Endothelial cell of umbilical vein (primary cell): ENCODE measurements around the gene FRRS1. TPM values are rescaled to one million over a fixed set of nuclear protein-coding genes. Genes with fewer than 3 reads are reported as not detected.

Experiments
- BruUV-seq: library from RNA; stranded (reverse); fragments of 400-500 nt; replicated peaks from 2 replicates; lab custom pipeline; 2021; lab: Mats Ljungman, UMichigan
- CTCF ChIA-PET: fragments of 300-600, 350-600 bp; sonication (Branson Sonifier 250); formaldehyde crosslinking; loops from one replicate; lab custom pipeline; 2021; ENCODE audit warnings: antibody characterized with exemption, inconsistent platforms; lab: Charles Lee
- POLR2A ChIA-PET: fragments of 300-600, 350-600 bp; sonication (Branson Sonifier 250); formaldehyde crosslinking; loops from one replicate; lab custom pipeline; 2021; ENCODE audit warnings: antibody characterized with exemption, inconsistent platforms; lab: Charles Lee
- DNase-seq: peaks from one replicate; pipeline ENCODE4 v3.0.0-alpha.2; 2011; ENCODE audit warnings: low read depth, low spot score
- FAIRE-seq: peaks from 2 replicates; lab custom pipeline; 2011; peaks lifted over from hg19 to GRCh38; lab: Jason Lieb, UNC
- H2AFZ ChIP-seq: 2 replicates; pipeline ENCODE4 v1.6.0; 2012; ENCODE audit warnings: low read depth, low read length, control low read depth, inconsistent platforms
- H3K27ac ChIP-seq: 2 replicates; pipeline ENCODE4 v1.5.1; 2011; ENCODE audit warnings: low read depth, mild to moderate bottlenecking, control low read depth, low read length, moderate library complexity; ENCODE audit not compliant: insufficient read depth
- H3K27me3 ChIP-seq, 2 experiments: 2 replicates each; pipeline versions ENCODE4 v1.6.0 to v1.6.1; 2011; ENCODE audit warnings: low read length in 2 of 2, mixed read lengths in 1 of 2; ENCODE audit not compliant: control insufficient read depth in 2 of 2, insufficient read depth in 2 of 2
- H3K36me3 ChIP-seq, 2 experiments: 2 replicates in 1 of 2; 3 replicates in 1 of 2; pipeline ENCODE4 v1.5.1; 2011; ENCODE audit warnings: low read length in 2 of 2, mild to moderate bottlenecking in 1 of 2, moderate library complexity in 1 of 2; ENCODE audit not compliant: control insufficient read depth in 2 of 2, insufficient read depth in 2 of 2; ENCODE audit errors: extremely low read depth in 1 of 2
- H3K4me1 ChIP-seq: 3 replicates; pipeline ENCODE4 v1.5.1; 2011; ENCODE audit warnings: mild to moderate bottlenecking, low read length; ENCODE audit not compliant: control insufficient read depth, insufficient read depth; ENCODE audit errors: extremely low read depth
- H3K4me2 ChIP-seq: 2 replicates; pipeline ENCODE4 v1.6.1; 2011; ENCODE audit warnings: low read length, control low read depth, mixed read lengths; ENCODE audit not compliant: insufficient read depth
- H3K4me3 ChIP-seq, 3 experiments: fragments of 200-600 bp in 1 of 3; sonication (generic), shearing (Covaris generic) in 1 of 3; replicated peaks in 1 of 3; 2 replicates each; pipeline ENCODE4 v1.5.1; 2011 to 2016; ENCODE audit warnings: control low read depth in 3 of 3, low read length in 3 of 3, mild to moderate bottlenecking in 2 of 3, inconsistent platforms in 1 of 3, low read depth in 1 of 3, moderate library complexity in 1 of 3; ENCODE audit not compliant: insufficient read depth in 1 of 3
- H3K79me2 ChIP-seq: 2 replicates; pipeline ENCODE4 v1.6.0; 2012; ENCODE audit warnings: low read length, inconsistent platforms; ENCODE audit not compliant: control insufficient read depth, insufficient read depth
- H3K9ac ChIP-seq: replicated peaks from 2 replicates; pipeline ENCODE3; 2011; ENCODE audit warnings: low read length, control low read depth; ENCODE audit not compliant: insufficient read depth; ENCODE audit errors: extremely low read depth
- H3K9me1 ChIP-seq: replicated peaks from 3 replicates; pipeline ENCODE4 v1.6.0; 2011; ENCODE audit warnings: mild to moderate bottlenecking, low read length; ENCODE audit not compliant: control insufficient read depth, insufficient read depth; ENCODE audit errors: extremely low read depth
- H3K9me3 ChIP-seq: replicated peaks from 2 replicates; pipeline ENCODE4 v1.5.1; 2012; ENCODE audit warnings: low read length, inconsistent platforms; ENCODE audit not compliant: control insufficient read depth, insufficient read depth
- H4K20me1 ChIP-seq: replicated peaks from 2 replicates; pipeline ENCODE3; 2011; ENCODE audit warnings: mild to moderate bottlenecking, low read length; ENCODE audit not compliant: control insufficient read depth, insufficient read depth; ENCODE audit errors: extremely low read depth
- CTCF ChIP-seq, 2 donors: IDR thresholded peaks; 1 replicate in 1 of 2; 2 replicates in 1 of 2; pipeline ENCODE4 v1.5.1; 2011; ENCODE audit warnings: low read length in 2 of 2, mild to moderate bottlenecking in 2 of 2, moderate library complexity in 2 of 2, control low read depth in 1 of 2, inconsistent platforms in 1 of 2, low read depth in 1 of 2; ENCODE audit not compliant: insufficient read depth in 1 of 2; ENCODE audit errors: extremely low read depth in 1 of 2
- EZH2 ChIP-seq: IDR thresholded peaks from 2 replicates; pipeline ENCODE4 v1.6.1; 2012; ENCODE audit warnings: borderline replicate concordance, low read depth, mild to moderate bottlenecking, moderate library complexity, low read length, inconsistent platforms; ENCODE audit not compliant: severe bottlenecking
- FOS ChIP-seq: IDR thresholded peaks from 2 replicates; pipeline ENCODE4 v1.6.1; 2011; ENCODE audit warnings: mild to moderate bottlenecking, low read length, moderate library complexity, borderline replicate concordance; ENCODE audit not compliant: insufficient read depth
- GATA2 ChIP-seq: IDR thresholded peaks from 2 replicates; pipeline ENCODE4 v1.7.0; 2011; ENCODE audit warnings: low read depth, mild to moderate bottlenecking, moderate library complexity, mixed read lengths, low read length; ENCODE audit not compliant: insufficient read length, insufficient read depth
- JUN ChIP-seq: IDR thresholded peaks from 2 replicates; pipeline ENCODE4 v1.6.1; 2011; ENCODE audit warnings: borderline replicate concordance, low read depth; ENCODE audit not compliant: insufficient read length, insufficient read depth
- MYC ChIP-seq: IDR thresholded peaks from one replicate; pipeline ENCODE4 v1.6.1; 2011; ENCODE audit warnings: mild to moderate bottlenecking, low read depth, low read length
- POLR2A ChIP-seq: IDR thresholded peaks from 2 replicates; pipeline ENCODE4 v1.6.1; 2012; ENCODE audit warnings: low read depth, mild to moderate bottlenecking, control low read depth, low read length
- POLR2AphosphoS5 ChIP-seq: IDR thresholded peaks from 2 replicates; pipeline ENCODE4 v1.6.1; 2012; ENCODE audit warnings: low read depth, mild to moderate bottlenecking, control low read depth, low read length, moderate library complexity; ENCODE audit not compliant: insufficient read depth
- dilution Hi-C: fragments of 300-500 bp; cut with MboI; formaldehyde crosslinking; loops from one replicate; pipeline ENCODE4 v1.15.0; 2019; ENCODE audit warnings: low sequenced_read_pairs; ENCODE audit not compliant: extremely low pct_ligation_motif_present
- intact Hi-C: fragments of 100-400 bp; cut with micrococcal nuclease; formaldehyde crosslinking; loops from one replicate; pipeline ENCODE4 v1.10.0; 2022
- polyA plus RNA-seq, 4 experiments: library from polyadenylated mRNA; depleted of rRNA in 3 of 4; stranded (reverse) in 3 of 4; unstranded in 1 of 4; fragments of >200 nt; gene quantifications; 2 replicates each; pipeline versions ENCODE4 v1.2.1 to v1.2.3, GENCODE V29; 2011 to 2012; ENCODE audit warnings: missing spikeins in 1 of 4
- total RNA-seq: library from RNA; stranded (reverse); gene quantifications from 2 replicates; pipeline ENCODE4 v1.2.3, GENCODE V29; 2021
- TF ChIP-seq, protein P1 (sequence below): IDR thresholded peaks from 2 replicates; pipeline ENCODE4 v1.6.1; 2011; ENCODE audit not compliant: insufficient read depth, insufficient read length

The FRRS1 gene
- total and polyA plus RNA-seq, 2 donors (not counting 3 experiments of a cell fraction or from before 2014, with no cell fraction given): 1.1 to 3.1 TPM

GRCh38 chr1:99784809-99785255 is 18.4 kb upstream of the FRRS1 start:
- Histone ChIP-seq H3K27me3 (peaks cover 10 to 13% of the 10 kb centered on the region in 2 experiments), H3K27ac (no peak overlapping the region), H3K36me3 (no peaks in the 10 kb centered on the region), H3K4me3 (no peak overlapping the region), H3K4me2 (no peak overlapping the region), H2AFZ (no peak overlapping the region), H4K20me1 (no peaks in the 10 kb centered on the region), H3K9me1 (no peaks in the 10 kb centered on the region), H3K79me2 (no peaks in the 10 kb centered on the region), H3K9ac (no peak overlapping the region), H3K9me3 (no peaks in the 10 kb centered on the region), H3K4me1 (no peaks in the 10 kb centered on the region)
- BruUV-seq: no TSS peak
- intact Hi-C loops: no loop called here
- DNase-seq (no peak), FAIRE-seq (no peak)
- TF ChIP-seq MYC: no peak
- no peak for TF ChIP-seq JUN
- no peak for TF ChIP-seq CTCF (IDR thresholded peaks at IDR 0.05; ENCODE audit: extremely low read depth in 1 of 2, insufficient read depth in 1 of 2, low read depth in 1 of 2, low read length in 2 of 2)
- TF ChIP-seq POLR2AphosphoS5: no peak
- no peak for TF ChIP-seq EZH2
- TF ChIP-seq, protein P1, sequence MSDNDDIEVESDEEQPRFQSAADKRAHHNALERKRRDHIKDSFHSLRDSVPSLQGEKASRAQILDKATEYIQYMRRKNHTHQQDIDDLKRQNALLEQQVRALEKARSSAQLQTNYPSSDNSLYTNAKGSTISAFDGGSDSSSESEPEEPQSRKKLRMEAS: no peak
- TF ChIP-seq POLR2A: no peak
- no peak for TF ChIP-seq GATA2
- TF ChIP-seq FOS: no peak
- ChIA-PET POLR2A (no interaction called here), CTCF (no interaction called here)
- dilution Hi-C loops: no loop called here
